Trophoblast cell (in vitro differentiated cells and primary cell): ENCODE results near the gene KRT14.

ENCODE experiments used
- DNase-seq, 2 donors: peaks; one replicate each; pipeline ENCODE4 v3.0.0-alpha.2; 2016
- H2AFZ ChIP-seq: 2 replicates; pipeline ENCODE4 v1.6.1; 2013; ENCODE audit warnings: low read length, moderate library complexity, mild to moderate bottlenecking; ENCODE audit not compliant: insufficient read depth, poor library complexity
- H2AK5ac ChIP-seq: 2 replicates; pipeline ENCODE4 v1.6.1; 2013; ENCODE audit warnings: mild to moderate bottlenecking, low read length
- H2BK120ac ChIP-seq: 2 replicates; pipeline ENCODE4 v1.6.1; 2013; ENCODE audit warnings: low read length, mild to moderate bottlenecking, moderate library complexity; ENCODE audit not compliant: insufficient read depth, poor library complexity
- H2BK12ac ChIP-seq: 2 replicates; pipeline ENCODE4 v1.6.1; 2013; ENCODE audit warnings: mild to moderate bottlenecking, low read length, moderate library complexity
- H2BK5ac ChIP-seq: 2 replicates; pipeline ENCODE4 v1.6.1; 2013; ENCODE audit warnings: low read length, low read depth, moderate library complexity, mild to moderate bottlenecking; ENCODE audit not compliant: poor library complexity
- H3K14ac ChIP-seq: 2 replicates; pipeline ENCODE4 v1.6.1; 2013; ENCODE audit warnings: mild to moderate bottlenecking, low read length
- H3K18ac ChIP-seq: 2 replicates; pipeline ENCODE4 v1.6.1; 2013; ENCODE audit warnings: mild to moderate bottlenecking, low read length
- H3K23ac ChIP-seq: 2 replicates; pipeline ENCODE4 v1.6.1; 2013; ENCODE audit warnings: low read length
- H3K27ac ChIP-seq: 2 replicates; pipeline ENCODE4 v1.5.1; 2013; ENCODE audit warnings: low read depth, mild to moderate bottlenecking, inconsistent platforms, low read length, moderate library complexity
- H3K27me3 ChIP-seq: 2 replicates; pipeline ENCODE4 v1.6.1; 2013; ENCODE audit warnings: inconsistent platforms, mild to moderate bottlenecking, low read length, moderate library complexity; ENCODE audit not compliant: insufficient read depth
- H3K36me3 ChIP-seq, 2 experiments: 1 replicate in 1 of 2; 2 replicates in 1 of 2; pipeline ENCODE4 v1.6.1; 2013; ENCODE audit warnings: low read length in 2 of 2, mild to moderate bottlenecking in 2 of 2, moderate library complexity in 1 of 2; ENCODE audit not compliant: insufficient read depth in 2 of 2, control insufficient read depth in 1 of 2
- H3K4ac ChIP-seq: 2 replicates; pipeline ENCODE4 v1.6.1; 2013; ENCODE audit warnings: low read depth, mild to moderate bottlenecking, low read length, moderate library complexity
- H3K4me1 ChIP-seq, 2 experiments: 1 replicate in 1 of 2; 2 replicates in 1 of 2; pipeline ENCODE4 v1.6.1; 2013; ENCODE audit warnings: low read length in 2 of 2, mild to moderate bottlenecking in 2 of 2, moderate library complexity in 1 of 2; ENCODE audit not compliant: insufficient read depth in 2 of 2, control insufficient read depth in 1 of 2
- H3K4me2 ChIP-seq: 2 replicates; pipeline ENCODE4 v1.6.1; 2013; ENCODE audit warnings: inconsistent platforms, mild to moderate bottlenecking, low read length, moderate library complexity
- H3K4me3 ChIP-seq: 2 replicates; pipeline ENCODE4 v1.5.1; 2013; ENCODE audit warnings: mild to moderate bottlenecking, low read depth, low read length, inconsistent platforms
- H3K79me1 ChIP-seq: one replicate; pipeline ENCODE4 v1.6.1; 2013; ENCODE audit warnings: low read length
- H3K79me2 ChIP-seq: 2 replicates; pipeline ENCODE4 v1.6.1; 2013; ENCODE audit warnings: low read length, mild to moderate bottlenecking; ENCODE audit not compliant: control insufficient read depth, insufficient read depth, poor library complexity
- H3K9ac ChIP-seq: 2 replicates; pipeline ENCODE4 v1.6.1; 2013; ENCODE audit warnings: mild to moderate bottlenecking, low read length
- H3K9me3 ChIP-seq: 2 replicates; pipeline ENCODE4 v1.6.1; 2013; ENCODE audit warnings: low read depth, mild to moderate bottlenecking, control low read depth, inconsistent platforms, low read length; ENCODE audit not compliant: insufficient read depth
- H4K12ac ChIP-seq: 2 replicates; pipeline ENCODE4 v1.6.1; 2013; ENCODE audit warnings: low read depth, mild to moderate bottlenecking, low read length, moderate library complexity
- H4K8ac ChIP-seq: 2 replicates; pipeline ENCODE4 v1.6.1; 2013; ENCODE audit warnings: low read depth, mild to moderate bottlenecking, low read length, moderate library complexity
- H4K91ac ChIP-seq: one replicate; pipeline ENCODE4 v1.6.1; 2013; ENCODE audit warnings: low read depth, mild to moderate bottlenecking, low read length, moderate library complexity
- WGBS: extraction: QIAGEN DNeasy Blood & Tissue Kit; methylation state at CpG from one replicate; pipeline ENCODE4 v1.1.7; 2013; ENCODE audit warnings: missing lambda C conversion rate; ENCODE audit not compliant: insufficient read length, insufficient coverage; ENCODE audit errors: extremely low coverage; 5-methylcytosine and 5-hydroxymethylcytosine counted together

The KRT14 gene

DNA sequence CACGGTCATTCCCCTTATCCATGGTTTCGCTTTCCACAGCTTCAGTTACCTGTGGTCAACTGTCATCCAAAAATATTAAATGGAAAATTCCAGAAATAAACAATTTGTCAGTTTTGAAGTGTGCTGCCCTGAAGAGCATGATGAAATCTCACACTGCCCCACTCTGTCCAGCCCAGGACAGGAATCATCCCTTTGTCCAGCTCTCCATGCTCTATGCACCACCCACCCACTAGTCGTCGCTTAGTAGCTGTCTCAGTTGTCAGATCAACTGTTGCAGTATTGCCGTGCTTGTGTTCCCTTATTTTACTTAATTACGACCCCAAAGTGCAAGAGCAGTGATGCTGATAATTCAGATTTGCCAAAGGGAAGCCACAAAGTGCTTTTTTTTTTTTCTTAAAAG, 25.1 kb downstream of the KRT14 start:
- no peak overlapping the region for H4K8ac ChIP-seq
- no peak overlapping the region for H3K18ac ChIP-seq
- no peak overlapping the region for H2AK5ac ChIP-seq
- no peaks in the 10 kb centered on the region for H3K27me3 ChIP-seq
- no peak overlapping the region for H3K23ac ChIP-seq
- H3K79me1 ChIP-seq, result peaks cover 5% of the 10 kb centered on the region
- H3K9ac ChIP-seq, result no peak overlapping the region
- H2BK5ac ChIP-seq, result no peak overlapping the region
- no peak overlapping the region for H3K4me3 ChIP-seq
- DNase-seq, result no peak
- no peak overlapping the region for H2AFZ ChIP-seq
- no peak overlapping the region for H4K12ac ChIP-seq
- no peak overlapping the region for H3K14ac ChIP-seq
- H3K4me2 ChIP-seq, result no peak overlapping the region
- no peak overlapping the region for H3K4ac ChIP-seq
- no peak overlapping the region for H4K91ac ChIP-seq
- H3K79me2 ChIP-seq, result no peaks in the 10 kb centered on the region
- H2BK120ac ChIP-seq, result no peak overlapping the region
- H3K4me1 ChIP-seq, result peaks cover 3 to 4% of the 10 kb centered on the region in 2 experiments
- no peak overlapping the region for H3K27ac ChIP-seq
- no peak overlapping the region for H2BK12ac ChIP-seq
- no peaks in the 10 kb centered on the region for H3K36me3 ChIP-seq
- no CpG with 5 or more reads among the region's 6 CpGs for WGBS
- no peaks in the 10 kb centered on the region for H3K9me3 ChIP-seq

- WGBS, result no CpG with 5 or more reads among the region's 2 CpGs
- peak overlapping the region; percentile 36 for H3K27ac ChIP-seq
- no peak overlapping the region for H2AFZ ChIP-seq
- H3K9me3 ChIP-seq, result no peaks in the 10 kb centered on the region
- peak in 1 of 2 donors; percentile 5 for DNase-seq
- H4K12ac ChIP-seq, result no peak overlapping the region
- peaks cover 7 to 9% of the 10 kb centered on the region in 2 experiments for H3K4me1 ChIP-seq
- H3K79me1 ChIP-seq, result peaks cover 5% of the 10 kb centered on the region
- no peak overlapping the region for H3K4me2 ChIP-seq
- no peaks in the 10 kb centered on the region for H3K36me3 ChIP-seq
- peak overlapping the region; percentile 8 for H2BK120ac ChIP-seq
- H2AK5ac ChIP-seq, result no peak overlapping the region
- H4K91ac ChIP-seq, result no peak overlapping the region
- no peak overlapping the region for H3K9ac ChIP-seq
- H3K4ac ChIP-seq, result no peak overlapping the region
- H3K27me3 ChIP-seq, result no peaks in the 10 kb centered on the region
- no peak overlapping the region for H3K4me3 ChIP-seq
- no peak overlapping the region for H3K14ac ChIP-seq
- H3K23ac ChIP-seq, result no peak overlapping the region
- H3K79me2 ChIP-seq, result no peaks in the 10 kb centered on the region
- peak overlapping the region; percentile 8 for H3K18ac ChIP-seq
- no peak overlapping the region for H2BK5ac ChIP-seq
- H4K8ac ChIP-seq, result no peak overlapping the region
- no peak overlapping the region for H2BK12ac ChIP-seq
Measured at GRCh38 chr17:41559548-41559947, 27.1 kb downstream of the KRT14 start.

DNA sequence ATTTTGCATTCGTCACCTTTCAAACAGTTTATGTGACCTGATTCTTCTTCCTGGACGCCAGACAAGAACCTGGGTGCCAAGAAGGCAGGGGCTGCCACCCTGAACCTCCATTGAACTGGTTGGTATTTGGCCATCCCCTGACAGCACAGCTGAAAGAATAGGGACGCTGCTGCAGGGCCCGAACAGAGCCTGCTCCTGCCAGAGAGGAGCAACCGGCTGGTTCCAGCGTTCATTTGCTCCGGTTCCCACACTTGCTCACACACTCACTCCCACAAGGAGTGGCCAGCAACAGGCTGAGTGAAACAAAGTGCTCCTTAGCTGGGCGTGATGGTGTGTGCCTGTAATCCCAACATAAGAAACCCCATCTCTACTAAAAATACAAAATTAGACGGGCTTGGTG, 29.8 kb downstream of the KRT14 start:
- Histone ChIP-seq H3K14ac (peak overlapping the region; percentile 18), H2BK120ac (no peak overlapping the region), H3K9ac (no peak overlapping the region)

DNA sequence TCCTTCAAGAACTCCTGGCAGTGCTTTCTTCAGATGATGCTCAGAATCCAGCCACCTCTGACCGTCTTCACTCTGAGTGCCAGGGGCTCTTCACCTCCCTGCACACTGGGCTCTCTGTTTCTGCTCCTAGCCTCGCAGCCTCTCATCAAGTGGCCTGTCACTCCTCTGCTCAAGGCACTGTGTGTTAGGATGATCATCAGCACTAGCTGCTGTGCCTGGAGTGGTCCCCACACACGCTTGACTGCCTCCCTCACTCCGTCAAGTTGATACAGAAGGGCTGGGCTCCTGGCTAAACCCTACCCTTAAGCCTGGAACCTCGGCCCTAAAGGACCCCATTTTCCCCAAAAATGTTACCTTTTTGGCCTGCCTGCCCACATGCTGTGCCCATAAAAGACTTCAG, 30.4 kb downstream of the KRT14 start:
- Histone ChIP-seq H4K91ac (peak overlapping the region; percentile 1), H3K27ac (no peak overlapping the region), H3K18ac (no peak overlapping the region), H3K9me3 (no peaks in the 10 kb centered on the region), H3K79me2 (no peaks in the 10 kb centered on the region), H3K79me1 (peaks cover 5% of the 10 kb centered on the region), H4K8ac (no peak overlapping the region), H3K27me3 (no peaks in the 10 kb centered on the region), H2BK5ac (no peak overlapping the region), H3K4me2 (no peak overlapping the region), H4K12ac (no peak overlapping the region), H3K4ac (no peak overlapping the region), H3K4me1 (peaks cover 7 to 9% of the 10 kb centered on the region in 2 experiments), H3K4me3 (no peak overlapping the region), H2BK12ac (no peak overlapping the region), H3K36me3 (no peaks in the 10 kb centered on the region), H3K9ac (no peak overlapping the region), H2AK5ac (no peak overlapping the region), H3K14ac (no peak overlapping the region), H2BK120ac (no peak overlapping the region), H2AFZ (no peak overlapping the region), H3K23ac (no peak overlapping the region)
- WGBS, result no CpG with 5 or more reads among the region's 5 CpGs
- no peak for DNase-seq

More for the DNA sequence above, 29.8 kb downstream of the KRT14 start:
- no peaks in the 10 kb centered on the region for H3K36me3 ChIP-seq
- peaks cover 7 to 9% of the 10 kb centered on the region in 2 experiments for H3K4me1 ChIP-seq
- H2BK5ac ChIP-seq, result no peak overlapping the region
- no peak overlapping the region for H3K4ac ChIP-seq
- no peak overlapping the region for H3K4me3 ChIP-seq
- DNase-seq, result no peak
- no peak overlapping the region for H2BK12ac ChIP-seq
- H4K12ac ChIP-seq, result no peak overlapping the region
- no peaks in the 10 kb centered on the region for H3K27me3 ChIP-seq
- H2AFZ ChIP-seq, result no peak overlapping the region
- H2AK5ac ChIP-seq, result no peak overlapping the region
- H4K91ac ChIP-seq, result peak overlapping the region; percentile 34
- H3K18ac ChIP-seq, result no peak overlapping the region
- no peak overlapping the region for H3K23ac ChIP-seq
- WGBS, result no CpG with 5 or more reads among the region's 9 CpGs
- H3K79me2 ChIP-seq, result no peaks in the 10 kb centered on the region
- peaks cover 5% of the 10 kb centered on the region for H3K79me1 ChIP-seq
- H3K27ac ChIP-seq, result no peak overlapping the region
- no peak overlapping the region for H4K8ac ChIP-seq
- no peaks in the 10 kb centered on the region for H3K9me3 ChIP-seq
- no peak overlapping the region for H3K4me2 ChIP-seq
